ENCODE measurements around the gene CXCR5.

The CXCR5 gene

DNA sequence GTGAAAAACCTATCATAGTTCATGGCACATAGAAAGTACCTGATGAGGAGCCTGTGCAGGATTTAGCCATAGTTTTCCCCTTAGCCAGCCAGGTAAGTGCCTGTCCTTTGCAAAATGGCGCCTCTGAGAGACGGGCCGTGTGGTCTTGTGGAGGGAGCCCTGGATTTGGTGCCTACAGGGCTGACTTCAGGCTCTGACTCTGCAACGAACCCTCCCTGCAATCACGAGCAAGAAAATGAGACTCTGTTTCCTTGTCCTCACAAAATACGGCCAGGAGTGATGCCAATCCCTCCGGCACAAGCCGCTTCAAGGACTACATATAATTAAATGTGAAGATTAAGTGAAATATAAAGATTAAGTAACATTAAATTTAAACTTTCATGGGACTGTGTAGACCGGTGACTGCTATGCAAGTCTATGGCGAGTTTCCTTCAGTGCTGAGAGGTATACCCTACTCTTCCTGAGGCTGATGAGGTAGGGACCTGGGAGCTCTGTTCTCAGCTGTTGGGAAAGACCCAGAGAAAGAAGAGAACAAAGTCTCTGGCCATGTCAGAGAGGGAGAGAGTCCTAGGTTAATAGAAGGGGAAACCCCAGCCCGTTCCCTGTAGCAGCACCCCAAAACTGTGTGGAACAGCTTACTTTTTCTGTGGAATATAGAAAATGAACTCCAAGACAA, 6.1 kb upstream of the CXCR5 start:
- no peak for DNase-seq

GRCh38 chr11:118878163-118878563, 5.5 kb upstream of the CXCR5 start:
- no peak for DNase-seq

- DNase-seq: no peak
These were observed 2.5 kb upstream of the CXCR5 start for GRCh38 chr11:118881228-118881627.

DNA sequence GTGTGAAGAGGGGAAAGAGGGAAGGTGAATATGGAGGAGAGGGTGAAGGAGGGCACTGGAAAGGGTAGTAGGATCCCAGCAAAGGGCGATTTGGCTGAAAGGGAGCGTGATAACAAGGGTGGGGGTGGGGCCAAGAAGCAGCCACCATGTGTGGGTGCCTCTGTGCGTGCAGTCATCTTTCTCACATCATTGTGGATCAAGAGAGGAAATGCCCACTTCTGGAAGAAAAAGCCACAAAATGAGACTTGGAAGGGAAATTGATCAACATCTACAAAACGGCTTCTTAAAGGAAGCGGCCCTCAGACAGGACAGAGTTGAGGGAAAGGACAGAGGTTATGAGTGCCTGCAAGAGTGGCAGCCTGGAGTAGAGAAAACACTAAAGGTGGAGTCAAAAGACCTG, 1.2 kb upstream of the CXCR5 start:
- DNase-seq: no peak

- no peak for DNase-seq
These were observed 706 bp upstream of the CXCR5 start for GRCh38 chr11:118883004-118883367.

DNA sequence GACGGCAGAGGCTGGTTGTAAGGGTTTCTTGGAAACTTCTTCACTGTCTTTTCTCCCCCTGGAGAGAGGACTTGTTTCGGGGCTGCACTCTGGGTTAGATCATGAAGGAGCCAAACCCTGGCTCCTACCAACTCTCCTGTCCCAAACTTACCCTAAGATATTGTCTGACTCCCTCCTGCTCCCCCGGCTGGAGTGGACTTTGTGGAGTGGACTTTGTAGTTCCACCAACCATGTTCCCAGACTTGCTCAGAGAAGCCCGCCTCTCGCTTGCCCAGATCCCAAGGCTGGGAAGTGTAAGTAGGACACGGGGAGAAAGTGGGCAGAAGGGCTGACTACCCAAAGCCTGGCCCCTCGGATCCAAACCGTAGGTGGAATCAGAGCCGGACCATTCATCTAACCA, 1.2 kb downstream of the CXCR5 start:
- DNase-seq: no peak

- no peak for DNase-seq
These were observed 1.6 kb downstream of the CXCR5 start for GRCh38 chr11:118885319-118885718.

GRCh38 chr11:118885831-118886565, 2.3 kb downstream of the CXCR5 start:
- no peak for DNase-seq

- DNase-seq: no peak
These were observed 3.0 kb downstream of the CXCR5 start for GRCh38 chr11:118886681-118887111.

- DNase-seq: no peak
These were observed 3.5 kb downstream of the CXCR5 start for GRCh38 chr11:118887206-118887605.

DNA sequence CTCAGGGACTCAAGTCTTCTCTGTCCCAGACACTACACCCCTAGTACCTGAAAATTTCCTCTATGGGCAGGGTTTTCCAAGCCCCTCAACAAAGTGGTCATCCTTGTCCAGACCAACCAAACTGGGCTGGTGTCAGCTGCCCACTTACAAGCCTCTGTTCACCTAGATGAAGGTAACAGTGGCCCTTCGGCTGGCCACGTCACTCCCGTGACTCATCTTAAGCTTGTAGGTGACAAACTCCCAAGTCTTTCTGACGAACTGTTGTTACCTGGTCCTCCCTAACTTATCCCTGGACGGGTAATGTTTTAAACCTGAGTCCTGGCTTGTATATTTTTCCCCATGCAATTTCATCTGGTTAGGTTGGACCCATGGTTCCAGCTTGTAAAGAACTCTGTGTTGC, 4.7 kb downstream of the CXCR5 start:
- DNase-seq: no peak

DNA sequence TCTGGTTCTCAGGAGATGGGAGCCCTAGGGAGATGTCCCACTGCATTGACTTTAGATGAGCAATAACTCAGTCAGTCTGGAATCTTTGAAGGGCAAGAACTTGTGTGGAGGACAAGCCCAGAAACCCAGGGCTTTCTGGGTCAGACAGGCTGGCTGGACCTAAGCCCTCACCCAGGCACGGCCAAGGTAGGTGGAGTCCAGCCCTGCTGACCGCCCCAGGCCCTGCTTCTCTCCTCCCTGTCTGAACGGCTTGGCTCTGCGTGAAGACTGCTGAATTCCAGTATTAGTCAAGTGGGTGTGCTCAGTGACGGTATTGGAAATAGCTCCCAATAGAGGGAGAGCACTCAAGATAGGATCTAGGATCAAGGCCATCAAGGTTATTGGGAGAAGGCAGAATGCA, 6.1 kb downstream of the CXCR5 start:
- no peak for DNase-seq

- peak in 2 of 4 experiments; percentile 28 to 60 for DNase-seq
These were observed 8.8 kb downstream of the CXCR5 start for GRCh38 chr11:118892514-118892913.

DNA sequence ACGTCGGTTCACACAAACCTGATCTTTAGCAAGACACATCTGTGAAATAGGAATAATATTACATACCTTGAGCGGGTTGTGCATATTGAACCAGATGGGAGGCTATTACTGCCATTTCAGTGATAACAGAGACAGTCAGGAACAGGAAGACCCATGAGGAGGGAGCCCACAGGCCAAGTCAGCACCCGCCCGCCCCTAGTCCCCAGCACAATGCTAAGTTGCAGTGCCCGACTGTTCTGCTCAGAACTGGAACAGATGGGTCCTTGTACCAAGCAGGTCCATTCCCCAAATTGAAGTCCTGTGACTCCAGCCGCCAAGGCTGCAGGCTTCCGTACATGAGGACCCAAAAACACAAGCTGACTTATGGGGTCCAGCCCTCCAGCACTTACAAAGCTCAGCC, 9.3 kb downstream of the CXCR5 start:
- DNase-seq: peak in 1 of 4 experiments; percentile 16

DNA sequence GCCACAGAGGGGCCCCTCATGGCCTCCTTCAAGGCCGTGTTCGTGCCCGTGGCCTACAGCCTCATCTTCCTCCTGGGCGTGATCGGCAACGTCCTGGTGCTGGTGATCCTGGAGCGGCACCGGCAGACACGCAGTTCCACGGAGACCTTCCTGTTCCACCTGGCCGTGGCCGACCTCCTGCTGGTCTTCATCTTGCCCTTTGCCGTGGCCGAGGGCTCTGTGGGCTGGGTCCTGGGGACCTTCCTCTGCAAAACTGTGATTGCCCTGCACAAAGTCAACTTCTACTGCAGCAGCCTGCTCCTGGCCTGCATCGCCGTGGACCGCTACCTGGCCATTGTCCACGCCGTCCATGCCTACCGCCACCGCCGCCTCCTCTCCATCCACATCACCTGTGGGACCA, 10.0 kb downstream of the CXCR5 start:
- DNase-seq: no peak

GRCh38 chr11:118894192-118894591, 10.5 kb downstream of the CXCR5 start:
- no peak for DNase-seq

DNA sequence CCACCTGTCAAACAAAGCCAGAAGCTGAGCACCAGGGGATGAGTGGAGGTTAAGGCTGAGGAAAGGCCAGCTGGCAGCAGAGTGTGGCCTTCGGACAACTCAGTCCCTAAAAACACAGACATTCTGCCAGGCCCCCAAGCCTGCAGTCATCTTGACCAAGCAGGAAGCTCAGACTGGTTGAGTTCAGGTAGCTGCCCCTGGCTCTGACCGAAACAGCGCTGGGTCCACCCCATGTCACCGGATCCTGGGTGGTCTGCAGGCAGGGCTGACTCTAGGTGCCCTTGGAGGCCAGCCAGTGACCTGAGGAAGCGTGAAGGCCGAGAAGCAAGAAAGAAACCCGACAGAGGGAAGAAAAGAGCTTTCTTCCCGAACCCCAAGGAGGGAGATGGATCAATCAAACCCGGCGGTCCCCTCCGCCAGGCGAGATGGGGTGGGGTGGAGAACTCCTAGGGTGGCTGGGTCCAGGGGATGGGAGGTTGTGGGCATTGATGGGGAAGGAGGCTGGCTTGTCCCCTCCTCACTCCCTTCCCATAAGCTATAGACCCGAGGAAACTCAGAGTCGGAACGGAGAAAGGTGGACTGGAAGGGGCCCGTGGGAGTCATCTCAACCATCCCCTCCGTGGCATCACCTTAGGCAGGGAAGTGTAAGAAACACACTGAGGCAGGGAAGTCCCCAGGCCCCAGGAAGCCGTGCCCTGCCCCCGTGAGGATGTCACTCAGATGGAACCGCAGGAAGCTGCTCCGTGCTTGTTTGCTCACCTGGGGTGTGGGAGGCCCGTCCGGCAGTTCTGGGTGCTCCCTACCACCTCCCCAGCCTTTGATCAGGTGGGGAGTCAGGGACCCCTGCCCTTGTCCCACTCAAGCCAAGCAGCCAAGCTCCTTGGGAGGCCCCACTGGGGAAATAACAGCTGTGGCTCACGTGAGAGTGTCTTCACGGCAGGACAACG, 11.7 kb downstream of the CXCR5 start:
- peak; percentile 27 to 66 (median 44) for DNase-seq

GRCh38 chr11:118896472-118896913, 12.8 kb downstream of the CXCR5 start:
- no peak for DNase-seq

- DNase-seq: no peak
These were observed 13.4 kb downstream of the CXCR5 start for GRCh38 chr11:118896921-118897591.

- DNase-seq: no peak
These were observed 14.1 kb downstream of the CXCR5 start for GRCh38 chr11:118897721-118898310.

- no peak for DNase-seq
These were observed 15.0 kb downstream of the CXCR5 start for GRCh38 chr11:118898400-118899295.
